ENCODE results near the gene SLC29A2.

DNA sequence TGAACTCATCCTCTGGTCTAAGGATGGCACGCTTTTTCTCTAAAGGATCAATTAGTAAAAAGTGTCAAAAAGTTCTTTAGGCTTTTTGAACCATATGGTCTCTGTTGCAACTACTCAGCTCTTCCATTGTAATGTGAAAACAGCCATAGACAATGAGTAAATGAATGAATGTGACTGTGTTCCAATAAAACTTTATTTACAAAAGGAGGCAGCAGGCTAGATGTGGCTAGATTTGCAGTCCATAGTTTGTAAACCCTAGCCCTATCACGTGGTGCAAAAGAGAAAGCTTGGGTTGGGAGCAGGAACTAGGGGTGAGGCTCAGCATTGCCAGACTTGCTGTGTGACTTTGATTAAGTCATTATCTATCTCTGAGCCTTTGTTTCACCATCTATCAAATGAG, 43.9 kb upstream of the SLC29A2 start:
- TF ChIP-seq POLR2A (IDR thresholded peaks at IDR 0.05), result no peak
- TF ChIP-seq, protein P1, sequence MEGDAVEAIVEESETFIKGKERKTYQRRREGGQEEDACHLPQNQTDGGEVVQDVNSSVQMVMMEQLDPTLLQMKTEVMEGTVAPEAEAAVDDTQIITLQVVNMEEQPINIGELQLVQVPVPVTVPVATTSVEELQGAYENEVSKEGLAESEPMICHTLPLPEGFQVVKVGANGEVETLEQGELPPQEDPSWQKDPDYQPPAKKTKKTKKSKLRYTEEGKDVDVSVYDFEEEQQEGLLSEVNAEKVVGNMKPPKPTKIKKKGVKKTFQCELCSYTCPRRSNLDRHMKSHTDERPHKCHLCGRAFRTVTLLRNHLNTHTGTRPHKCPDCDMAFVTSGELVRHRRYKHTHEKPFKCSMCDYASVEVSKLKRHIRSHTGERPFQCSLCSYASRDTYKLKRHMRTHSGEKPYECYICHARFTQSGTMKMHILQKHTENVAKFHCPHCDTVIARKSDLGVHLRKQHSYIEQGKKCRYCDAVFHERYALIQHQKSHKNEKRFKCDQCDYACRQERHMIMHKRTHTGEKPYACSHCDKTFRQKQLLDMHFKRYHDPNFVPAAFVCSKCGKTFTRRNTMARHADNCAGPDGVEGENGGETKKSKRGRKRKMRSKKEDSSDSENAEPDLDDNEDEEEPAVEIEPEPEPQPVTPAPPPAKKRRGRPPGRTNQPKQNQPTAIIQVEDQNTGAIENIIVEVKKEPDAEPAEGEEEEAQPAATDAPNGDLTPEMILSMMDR (IDR thresholded peaks at IDR 0.05), result no peak
